Stomach smooth muscle (tissue), 2 donors: ENCODE data around the gene CLEC2A.
"Not testable (repeated sequence)": the region's sequence is repeated elsewhere in the genome, so short reads cannot be mapped to it uniquely, and the experiment has no call there.

Experiments
- H3K27ac ChIP-seq: one replicate; pipeline ENCODE4 v1.7.0; 2013; ENCODE audit warnings: mild to moderate bottlenecking, low read length, inconsistent platforms
- H3K27me3 ChIP-seq, 2 donors: one replicate each; pipeline ENCODE4 v1.7.0; 2013; ENCODE audit warnings: low read length in 2 of 2; ENCODE audit not compliant: insufficient read depth in 2 of 2, control insufficient read depth in 1 of 2
- H3K36me3 ChIP-seq, 2 donors: one replicate each; pipeline ENCODE4 v1.7.0; 2013; ENCODE audit warnings: low read length in 2 of 2; ENCODE audit not compliant: control insufficient read depth in 2 of 2, insufficient read depth in 2 of 2
- H3K4me1 ChIP-seq: one replicate; pipeline ENCODE4 v1.7.0; 2013; ENCODE audit warnings: low read length; ENCODE audit not compliant: control insufficient read depth, insufficient read depth
- H3K4me3 ChIP-seq, 2 donors: one replicate each; pipeline ENCODE4 v1.7.0; 2013; ENCODE audit warnings: low read length in 2 of 2
- H3K9ac ChIP-seq, 2 donors: one replicate each; pipeline ENCODE4 v1.7.0; 2013; ENCODE audit warnings: low read length in 2 of 2, mild to moderate bottlenecking in 1 of 2
- H3K9me3 ChIP-seq, 2 donors: one replicate each; pipeline ENCODE4 v1.7.0; 2013; ENCODE audit warnings: low read length in 2 of 2; ENCODE audit not compliant: control insufficient read depth in 2 of 2
- donor health status: healthy.
- donor health status: Pancreatic carcinoma.

Gene CLEC2A

DNA sequence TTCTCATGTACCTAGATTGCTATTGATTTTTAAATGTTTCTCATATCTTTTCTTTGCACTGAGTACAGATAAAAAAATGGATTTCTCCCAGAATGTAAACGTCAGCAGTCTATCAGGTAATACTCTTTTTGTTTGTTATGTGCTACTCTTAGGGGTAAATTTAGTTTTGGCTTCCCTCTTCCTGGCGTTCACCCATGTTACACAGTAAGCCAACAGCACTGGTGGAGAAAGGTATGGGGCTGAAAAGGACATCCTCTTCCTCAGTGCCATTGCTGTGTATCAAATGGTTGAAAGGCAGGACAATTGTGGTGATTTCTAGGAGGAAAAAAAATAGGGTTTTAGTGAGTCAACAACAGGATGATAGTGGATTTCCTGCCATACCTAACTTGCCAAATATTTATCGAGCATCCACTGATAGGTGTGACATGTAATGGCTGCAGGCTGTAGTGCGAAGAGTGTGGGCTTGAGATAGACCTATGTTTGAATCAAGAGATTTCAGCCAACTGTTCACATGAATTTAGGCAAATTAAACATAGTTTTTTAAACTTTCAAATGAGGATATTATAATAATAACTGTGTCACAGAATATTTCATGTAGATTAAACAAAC lies 43.4 kb downstream of the CLEC2A start:
- Histone ChIP-seq H3K9me3 (no peaks in the 10 kb centered on the region), H3K27me3 (no peaks in the 10 kb centered on the region), H3K36me3 (no peaks in the 10 kb centered on the region), H3K4me3 (no peak overlapping the region), H3K27ac (no peak overlapping the region), H3K4me1 (no peaks in the 10 kb centered on the region), H3K9ac (no peak overlapping the region)

DNA sequence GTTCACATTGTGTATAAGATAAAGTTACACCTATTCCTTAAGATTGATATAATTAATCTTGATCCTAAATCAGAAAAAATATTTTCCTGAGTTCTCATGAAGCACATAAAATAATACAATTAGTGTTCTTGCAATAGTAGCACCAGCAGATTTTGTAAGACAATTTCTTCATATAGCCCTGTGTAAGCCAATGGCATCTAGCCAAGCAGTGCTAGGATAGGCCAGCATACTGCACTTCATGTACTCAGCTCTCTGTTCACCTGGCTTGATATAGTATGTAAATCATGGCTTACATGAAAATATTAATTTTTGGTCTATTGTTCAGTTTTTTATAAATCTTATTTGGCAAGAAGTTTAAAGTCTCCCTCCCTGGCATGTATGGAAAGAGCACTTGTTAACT lies 49.0 kb downstream of the CLEC2A start:
- Histone ChIP-seq H3K9ac (no peak overlapping the region), H3K9me3 (no peaks in the 10 kb centered on the region), H3K27me3 (no peaks in the 10 kb centered on the region), H3K4me1 (no peaks in the 10 kb centered on the region), H3K27ac (no peak overlapping the region), H3K4me3 (no peak overlapping the region), H3K36me3 (no peaks in the 10 kb centered on the region)

DNA sequence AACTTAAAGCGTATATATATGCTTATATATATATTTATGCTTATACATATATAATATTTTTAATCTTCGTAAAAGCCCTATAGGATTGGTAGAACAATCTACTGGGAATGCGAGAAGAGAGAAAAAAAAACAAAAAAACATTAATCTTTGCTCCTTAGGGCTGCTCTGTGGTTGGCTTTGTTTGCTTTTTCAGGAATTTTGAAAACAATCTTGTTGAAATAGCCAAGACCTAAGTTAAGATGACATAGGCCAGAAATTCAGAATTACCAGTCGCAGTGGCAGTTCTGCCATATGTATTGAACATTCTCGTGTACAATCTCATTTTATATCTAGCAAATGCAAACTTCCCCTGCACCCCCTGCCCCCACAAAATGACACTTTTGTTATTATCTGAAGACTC lies 50.2 kb downstream of the CLEC2A start:
- Histone ChIP-seq H3K36me3 (no peaks in the 10 kb centered on the region), H3K4me3 (no peak overlapping the region), H3K27me3 (no peaks in the 10 kb centered on the region), H3K9me3 (no peaks in the 10 kb centered on the region), H3K4me1 (no peaks in the 10 kb centered on the region), H3K9ac (no peak overlapping the region), H3K27ac (no peak overlapping the region)

DNA sequence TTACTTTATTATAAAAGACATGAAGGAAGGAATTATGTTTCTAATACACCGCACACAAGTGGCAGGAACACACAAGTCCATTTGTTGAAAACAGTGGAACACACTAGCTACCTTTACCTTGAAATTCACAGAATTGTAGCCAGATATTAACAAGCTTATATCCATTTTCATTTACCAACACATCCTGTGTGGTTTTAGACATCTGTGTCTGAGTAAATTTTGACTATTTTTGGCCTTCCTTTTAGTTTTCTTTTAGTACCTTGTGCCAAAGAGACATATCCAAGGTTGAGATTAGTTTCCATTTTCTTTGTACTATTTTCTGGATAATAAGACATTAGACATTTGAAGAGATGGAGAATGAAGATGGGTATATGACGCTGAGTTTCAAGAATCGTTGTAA lies 50.9 kb downstream of the CLEC2A start, which contains the start of gene KLRF2:
TSS of gene KLRF2 (plus strand) at position 244 of the 400 bp plus-strand sequence. CDS start at position 351, 107 bp downstream.
- H3K27ac ChIP-seq, result no peak within 1 kb of the TSS

DNA sequence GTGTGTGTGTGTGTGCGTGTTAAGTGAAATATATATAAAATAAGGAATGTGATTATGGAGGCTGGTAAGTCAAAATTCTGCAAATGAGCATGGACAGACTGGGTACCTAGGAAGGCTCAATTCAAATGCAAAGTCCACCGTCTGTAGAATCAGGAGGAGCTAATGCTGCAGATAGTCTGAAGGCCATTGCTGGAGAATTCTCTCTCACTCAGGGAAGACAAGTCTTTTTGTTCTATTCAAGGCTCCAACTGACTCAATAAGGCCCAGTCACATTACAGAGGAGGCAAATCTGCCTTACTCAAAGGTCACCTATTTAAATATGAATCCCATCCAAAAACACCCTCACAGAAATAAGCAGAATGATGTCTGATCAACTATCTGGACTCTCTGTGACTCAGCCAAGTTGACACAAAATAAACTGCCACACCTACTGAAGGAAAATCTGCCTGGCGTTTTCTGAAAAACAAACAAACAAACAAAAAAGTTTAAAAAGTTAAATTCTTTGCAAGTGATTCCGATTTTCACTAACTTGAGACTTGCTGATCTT lies 51.6 kb downstream of the CLEC2A start:
- H3K27ac ChIP-seq, result no peak overlapping the region
- H3K27me3 ChIP-seq, result no peaks in the 10 kb centered on the region
- no peak overlapping the region for H3K9ac ChIP-seq
- H3K9me3 ChIP-seq, result no peaks in the 10 kb centered on the region
- H3K36me3 ChIP-seq, result no peaks in the 10 kb centered on the region
- H3K4me1 ChIP-seq, result no peaks in the 10 kb centered on the region
- no peak overlapping the region for H3K4me3 ChIP-seq

More for the DNA sequence above, 50.9 kb downstream of the CLEC2A start, which contains the start of gene KLRF2:
- no peaks in the 10 kb centered on the region for H3K9me3 ChIP-seq
- no peaks in the 10 kb centered on the region for H3K36me3 ChIP-seq
- H3K27me3 ChIP-seq, result no peaks in the 10 kb centered on the region
- no peak within 1 kb of the TSS for H3K9ac ChIP-seq
- H3K4me3 ChIP-seq, result no peak within 1 kb of the TSS
- no peaks in the 10 kb centered on the region for H3K4me1 ChIP-seq

DNA sequence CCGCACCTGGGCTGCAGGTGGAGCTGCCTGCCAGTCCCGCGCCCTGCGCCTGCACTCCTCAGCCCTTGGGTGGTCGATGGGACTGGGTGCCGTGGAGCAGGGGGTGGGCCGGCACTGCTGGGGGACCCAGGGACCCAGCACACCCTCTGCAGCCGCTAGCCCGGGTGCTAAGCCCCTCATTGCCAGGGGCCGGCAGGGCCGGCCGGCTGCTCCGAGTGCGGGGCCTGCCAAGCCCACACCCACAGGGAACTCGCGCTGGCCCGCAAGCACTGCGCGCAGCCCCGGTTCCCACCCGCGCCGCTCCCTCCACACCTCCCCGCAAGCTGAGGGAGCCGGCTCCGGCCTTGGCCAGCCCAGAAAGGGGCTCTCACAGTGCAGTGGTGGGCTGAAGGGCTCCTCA lies 56.0 kb downstream of the CLEC2A start:
- H3K9ac ChIP-seq, H3K27ac ChIP-seq, H3K4me3 ChIP-seq, H3K36me3 ChIP-seq, H3K9me3 ChIP-seq, H3K27me3 ChIP-seq, H3K4me1 ChIP-seq: not testable (repeated sequence)

DNA sequence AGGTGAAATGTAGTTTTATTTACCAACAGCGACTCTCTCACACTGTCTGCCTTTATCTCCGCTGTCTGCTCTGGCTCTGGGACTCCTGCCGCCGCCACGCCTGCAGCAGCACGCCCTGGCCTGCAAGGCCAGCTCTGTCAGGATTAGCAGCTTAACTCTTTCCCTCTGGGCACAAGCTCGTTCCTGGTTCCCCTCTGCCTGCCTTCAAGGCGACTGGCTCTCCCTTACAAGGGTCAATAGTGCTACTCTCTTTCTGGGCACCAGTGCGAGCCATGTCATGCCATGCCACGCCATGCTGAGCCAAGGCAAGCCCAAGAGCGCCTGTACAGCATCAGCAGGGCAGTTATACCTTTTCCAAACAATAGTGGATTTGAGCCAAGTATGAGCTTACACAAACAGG lies 59.4 kb downstream of the CLEC2A start:
- no peaks in the 10 kb centered on the region for H3K27me3 ChIP-seq
- no peak overlapping the region for H3K27ac ChIP-seq
- no peaks in the 10 kb centered on the region for H3K36me3 ChIP-seq
- H3K9me3 ChIP-seq, result no peaks in the 10 kb centered on the region
- no peak overlapping the region for H3K9ac ChIP-seq
- no peak overlapping the region for H3K4me3 ChIP-seq
- no peaks in the 10 kb centered on the region for H3K4me1 ChIP-seq

DNA sequence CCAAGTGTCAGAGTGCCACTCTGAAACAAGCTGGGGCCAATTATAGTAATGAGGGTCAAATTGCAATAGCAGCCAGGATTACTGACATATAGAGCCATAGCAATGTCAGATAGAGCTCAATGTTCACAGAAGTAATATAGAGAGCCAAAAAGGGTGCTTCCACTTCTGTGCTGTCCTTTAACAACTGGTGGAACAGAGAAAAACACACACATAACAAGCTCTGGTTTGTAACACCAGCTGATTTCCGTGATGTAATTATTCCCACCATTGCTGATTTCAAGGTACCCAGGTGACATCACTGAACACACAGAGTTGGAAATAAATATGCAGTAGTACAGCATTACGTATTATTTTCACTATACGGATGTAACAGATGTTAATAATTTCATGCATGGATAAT lies 60.0 kb downstream of the CLEC2A start:
- Histone ChIP-seq H3K27me3 (no peaks in the 10 kb centered on the region), H3K9ac (no peak overlapping the region), H3K4me1 (no peaks in the 10 kb centered on the region), H3K36me3 (no peaks in the 10 kb centered on the region), H3K4me3 (no peak overlapping the region), H3K9me3 (no peaks in the 10 kb centered on the region), H3K27ac (no peak overlapping the region)

DNA sequence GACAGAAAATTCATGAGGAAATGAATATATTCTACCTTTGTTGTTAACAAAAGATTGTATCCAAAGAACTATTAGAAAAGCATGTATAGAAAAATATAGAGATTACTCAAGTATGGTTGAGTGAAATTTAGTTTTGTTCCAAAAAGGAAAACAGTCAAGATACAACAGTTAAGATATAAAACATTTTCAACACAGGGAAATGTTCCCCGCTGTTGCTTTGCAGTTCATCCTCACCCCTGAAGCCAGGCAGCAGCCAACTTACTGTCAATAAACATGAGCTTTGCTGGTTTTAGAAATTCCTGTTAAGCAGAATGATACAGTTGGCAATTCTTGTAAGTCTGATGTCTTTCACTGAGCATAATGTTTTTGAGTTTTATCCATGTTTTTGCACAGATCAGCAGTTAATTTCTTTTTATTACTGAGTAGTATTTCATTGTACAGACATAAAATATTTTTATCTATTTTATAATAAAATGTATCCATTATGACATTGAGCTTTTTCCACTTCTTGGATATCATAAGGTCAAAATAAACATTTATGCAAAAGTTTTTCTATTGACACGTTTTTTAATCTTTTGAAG lies 61.8 kb downstream of the CLEC2A start:
- Histone ChIP-seq H3K9ac (peak overlapping the region; percentile 66), H3K4me3 (peak overlapping the region; percentile 61 to 73), H3K27me3 (no peaks in the 10 kb centered on the region), H3K4me1 (no peaks in the 10 kb centered on the region), H3K9me3 (no peaks in the 10 kb centered on the region), H3K36me3 (no peaks in the 10 kb centered on the region), H3K27ac (peak overlapping the region; percentile 63)

DNA sequence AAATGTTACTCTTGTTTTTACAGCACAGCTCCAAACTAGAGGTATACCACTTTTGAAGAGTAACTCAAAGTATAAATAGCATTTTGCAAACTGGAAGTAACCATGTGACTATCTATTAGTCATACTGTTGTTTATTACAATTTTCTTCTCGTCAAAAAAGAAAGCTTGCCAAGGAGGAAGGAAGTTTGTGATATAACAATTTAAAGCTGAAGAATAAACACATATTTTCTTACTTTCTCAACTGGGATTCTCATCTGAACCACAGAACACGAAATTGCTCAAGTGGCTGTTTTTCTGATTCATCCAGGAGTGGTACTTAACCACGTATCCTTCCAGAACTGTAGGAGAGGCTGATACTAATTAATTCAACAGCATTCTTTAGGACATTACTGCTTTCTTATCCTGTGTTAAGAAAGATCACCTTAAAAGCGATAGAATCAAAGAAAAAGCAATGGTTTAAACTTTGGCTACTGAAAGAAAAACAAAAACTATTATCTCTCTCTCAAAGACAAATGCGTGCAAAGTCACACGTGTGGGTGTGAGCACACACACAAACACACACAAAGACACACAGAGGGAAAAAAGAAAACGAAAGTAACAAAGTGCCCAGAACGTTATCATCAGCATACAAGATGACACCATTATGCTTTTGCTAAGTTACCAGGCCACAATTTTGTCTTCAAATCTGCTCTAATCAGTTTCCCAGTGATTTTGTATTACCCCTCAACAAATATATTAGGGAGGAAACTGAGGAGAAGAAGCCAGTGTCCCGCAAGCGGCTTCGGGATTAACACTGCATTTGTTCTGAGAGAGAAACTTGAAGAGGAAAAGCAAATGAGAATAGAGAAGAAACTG lies 62.6 kb downstream of the CLEC2A start, which contains the start of gene CLEC2B:
TSS of gene CLEC2B (minus strand) at position 48 of the 855 bp plus-strand sequence.
- peak within 1 kb of the TSS; percentile 61 to 73 for H3K4me3 ChIP-seq
- H3K9me3 ChIP-seq, result no peaks in the 10 kb centered on the region
- H3K9ac ChIP-seq, result peak within 1 kb of the TSS; percentile 66
- peak within 1 kb of the TSS; percentile 63 for H3K27ac ChIP-seq
- no peaks in the 10 kb centered on the region for H3K27me3 ChIP-seq
- H3K36me3 ChIP-seq, result no peaks in the 10 kb centered on the region
- no peaks in the 10 kb centered on the region for H3K4me1 ChIP-seq
